K562 (cell line): ENCODE results near the gene HRAS. TPM values are rescaled to one million over a fixed set of nuclear protein-coding genes. Genes with fewer than 3 reads are reported as not detected.

Experiments used
- ASH1L ChIP-seq: fragments of 450-650 bp; IDR thresholded peaks from 2 replicates; pipeline ENCODE4 v1.6.1; 2018; ENCODE audit warnings: borderline replicate concordance, mild to moderate bottlenecking, low read depth; ENCODE audit not compliant: partially characterized antibody
- CHD4 ChIP-seq: fragments of 200-600 bp; sonication (generic); IDR thresholded peaks from 3 replicates; pipeline ENCODE4 v1.6.1; 2012; ENCODE audit warnings: low read depth, mild to moderate bottlenecking, mixed read lengths, low read length, inconsistent platforms; ENCODE audit not compliant: insufficient read depth, insufficient replicate concordance, poor library complexity, severe bottlenecking
- CTCFL ChIP-seq: IDR thresholded peaks from 2 replicates; pipeline ENCODE4 v1.6.1; 2011; ENCODE audit warnings: borderline replicate concordance, low read depth, mild to moderate bottlenecking, moderate library complexity, low read length; ENCODE audit not compliant: insufficient read depth, poor library complexity, severe bottlenecking
- EGR1 ChIP-seq: fragments of 450-650 bp; conservative IDR thresholded peaks from 2 replicates; pipeline ENCODE4 v1.6.1; 2017; ENCODE audit warnings: mild to moderate bottlenecking
- ELK3 ChIP-seq: fragments of 450-650 bp; formaldehyde crosslinking; IDR thresholded peaks from 2 replicates; pipeline ENCODE4 v1.4.0; 2020; ENCODE audit warnings: mild to moderate bottlenecking
- GTF2A2 ChIP-seq: IDR thresholded peaks from 2 replicates; pipeline ENCODE4 v1.6.1; 2016; ENCODE audit warnings: mild to moderate bottlenecking, missing genetic modification characterization, missing compliant biosample characterization
- MEF2D ChIP-seq: conservative IDR thresholded peaks from 2 replicates; pipeline ENCODE4 v1.6.1; 2016; ENCODE audit warnings: low read depth, missing genetic modification characterization, missing compliant biosample characterization
- MYNN ChIP-seq, 2 experiments: sonication (generic); formaldehyde crosslinking in 1 of 2; IDR thresholded peaks; 2 replicates each; pipeline versions ENCODE4 v1.5.0 to v1.6.1; 2016 to 2020; ENCODE audit warnings: antibody characterized with exemption in 1 of 2, missing genetic modification reagents in 1 of 2
- NCOR1 ChIP-seq: fragments of 450-650 bp; IDR thresholded peaks from 2 replicates; pipeline ENCODE4 v1.6.1; 2016; ENCODE audit warnings: mild to moderate bottlenecking, moderate library complexity
- NKRF ChIP-seq: fragments of 450-650 bp; IDR thresholded peaks from 2 replicates; pipeline ENCODE4 v1.6.1; 2016; ENCODE audit warnings: borderline replicate concordance
- RAD21 ChIP-seq, 2 experiments: fragments of 250-450 bp in 1 of 2; fragments of 450-650 bp in 1 of 2; sonication (Bioruptor Pico) in 1 of 2; formaldehyde crosslinking in 1 of 2; IDR thresholded peaks in 1 of 2; conservative IDR thresholded peaks in 1 of 2; 2 replicates each; pipeline versions ENCODE4 v1.4.0 to v1.8.0; 2020 to 2022; ENCODE audit warnings: mild to moderate bottlenecking in 2 of 2, moderate library complexity in 1 of 2
- RREB1 ChIP-seq: fragments of 250-450 bp; sonication (Bioruptor Pico); IDR thresholded peaks from 2 replicates; pipeline ENCODE4 v1.4.0; 2020
- TAF7 ChIP-seq: fragments of 450-650 bp; IDR thresholded peaks from 2 replicates; pipeline ENCODE4 v1.6.1; 2016; ENCODE audit warnings: missing genetic modification characterization, missing compliant biosample characterization
- TCFL5 ChIP-seq: fragments of 250-450 bp; sonication (Bioruptor Pico); conservative IDR thresholded peaks from 2 replicates; pipeline ENCODE4 v1.6.1; 2021; ENCODE audit warnings: mild to moderate bottlenecking, moderate library complexity, matching md5 sums
- ZNF717 ChIP-seq: fragments of 250-450 bp; sonication (Bioruptor Pico); IDR thresholded peaks from 2 replicates; pipeline ENCODE4 v1.5.0; 2021
- polyA plus RNA-seq, 8 experiments: library from polyadenylated mRNA; depleted of rRNA in 4 of 8; stranded (reverse) in 5 of 8; unstranded in 3 of 8; fragments of >200 nt; fragmentation: Nextera tagmentation in 2 of 8; fragmentation: Illumina TruSeq in 1 of 8; extraction: Ambion mirVana in 2 of 8; extraction: Trizol in 1 of 8; gene quantifications; 2 replicates each; pipeline versions ENCODE4 v1.2.1 to v1.2.3, GENCODE V29; 2011 to 2014; ENCODE audit warnings: inconsistent platforms in 1 of 8, missing spikeins in 1 of 8
- total RNA-seq, 7 experiments: library from RNA; depleted of rRNA in 6 of 7; stranded (reverse); fragments of >200 nt in 6 of 7; fragmentation: Illumina TruSeq in 2 of 7; extraction: Trizol in 2 of 7; gene quantifications; 2 replicates each; pipeline versions ENCODE4 v1.2.1 to v1.2.3, GENCODE V29; 2011 to 2021; ENCODE audit warnings: low replicate concordance in 1 of 7

Gene HRAS
- total and polyA plus RNA-seq, 9 of the 15 experiments (the other 6 are each of a cell fraction or from before 2014, with no cell fraction given): 2.8 to 73.5 (median 29.6) TPM

GRCh38 chr11:560305-561147 is 25.1 kb upstream of the HRAS start, which contains the start of the genes LMNTD2 and RASSF7 (continued):
- peak; percentile 57; the same call in 1 of the 2 replicates for TF ChIP-seq RREB1
- TF ChIP-seq NKRF: peak; percentile 66; the same call in 1 of the 2 replicates
- peak; percentile 76 for TF ChIP-seq EGR1
- no peak for TF ChIP-seq TCFL5 (CRISPR knock-in tag)
- no peak for TF ChIP-seq MEF2D (tag)
- peak; percentile 79 for TF ChIP-seq ASH1L
- no peak for TF ChIP-seq ZNF717 (CRISPR knock-in tag)
- TF ChIP-seq RAD21 (CRISPR knock-in tag; conservative IDR thresholded peaks at IDR 0.05 in 1 of 2, IDR thresholded peaks at IDR 0.05 in 1 of 2): no peak
- no peak for TF ChIP-seq GTF2A2 (tag)
- no peak for TF ChIP-seq TAF7 (tag)
- TF ChIP-seq CTCFL: no peak
- TF ChIP-seq MYNN (IDR thresholded peaks at IDR 0.05): peak; percentile 33; the same call in 1 of the 2 replicates
- no peak for TF ChIP-seq MYNN (CRISPR knock-in tag; IDR thresholded peaks at IDR 0.05)
- no peak for TF ChIP-seq CHD4
- no peak for TF ChIP-seq ELK3 (CRISPR knock-in tag)
- TF ChIP-seq NCOR1: no peak
